ENCODE measurements around the gene WWP2. TPM values are rescaled to one million over a fixed set of nuclear protein-coding genes. Genes with fewer than 3 reads are reported as not detected.
"Not testable (repeated sequence)": the region's sequence is repeated elsewhere in the genome, so short reads cannot be mapped to it uniquely, and the experiment has no call there.

Gene WWP2
- total RNA-seq, 2 donors from 2014 or later: 19.4 to 19.5 TPM

GRCh38 chr16:69951017-69951671 is 189.0 kb downstream of the WWP2 start, which contains the start of gene CLEC18A:
TSS of gene CLEC18A (plus strand) at chr16:69951334. CDS start at chr16:69951367, 33 bp downstream.
- ATAC-seq: peak; percentile 25 to 71
- DNase-seq; intact Hi-C loops (cut with DNase I): not testable (repeated sequence)

- intact Hi-C loops (cut with DNase I); ATAC-seq; DNase-seq: not testable (repeated sequence)
These were observed 189.5 kb downstream of the WWP2 start for GRCh38 chr16:69951672-69952031.

- DNase-seq; ATAC-seq; intact Hi-C loops (cut with DNase I): not testable (repeated sequence)
These were observed 190.0 kb downstream of the WWP2 start for GRCh38 chr16:69952116-69952515.

DNA sequence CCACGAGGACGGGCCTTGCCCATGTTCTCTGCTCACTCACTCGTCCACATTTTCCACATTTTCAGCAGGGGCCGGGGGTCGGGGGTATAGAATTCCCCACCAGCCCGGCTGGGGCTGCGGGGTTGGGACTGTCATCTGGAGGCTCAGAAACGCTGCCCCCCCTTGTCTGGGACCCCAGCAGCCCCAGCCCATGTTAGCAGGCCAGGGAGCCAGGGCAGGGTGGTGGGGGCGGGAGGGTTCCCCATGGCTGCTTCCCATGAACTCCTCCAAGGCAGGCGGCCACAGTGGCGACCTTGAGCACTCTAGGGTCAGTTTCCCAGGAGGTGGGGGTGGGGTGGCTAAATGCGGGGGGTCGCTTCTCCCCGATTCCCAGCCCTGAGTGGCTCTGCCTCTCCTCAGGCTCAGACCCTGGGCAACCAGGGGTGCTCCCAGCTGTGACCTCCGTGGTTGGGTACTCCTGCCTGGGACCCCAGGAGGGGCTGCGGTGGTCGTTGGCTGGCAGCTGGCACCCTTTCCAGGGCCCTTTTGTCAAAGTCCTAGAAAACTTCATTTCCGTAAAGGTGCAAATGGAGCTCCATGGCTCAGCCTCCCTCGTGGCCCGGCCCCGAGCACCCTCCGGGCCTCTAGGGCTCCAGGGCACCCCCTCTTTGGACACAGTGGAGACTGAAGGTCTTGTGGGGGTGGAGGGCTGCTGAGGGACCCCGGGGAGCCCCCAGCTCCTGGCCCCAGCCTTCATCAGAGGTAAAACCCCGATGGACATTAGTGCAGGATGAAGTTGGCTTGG is 190.6 kb downstream of the WWP2 start:
- ATAC-seq; intact Hi-C loops (cut with DNase I); DNase-seq: not testable (repeated sequence)

GRCh38 chr16:69954241-69954640 is 192.1 kb downstream of the WWP2 start:
- intact Hi-C loops (cut with DNase I); ATAC-seq; DNase-seq: not testable (repeated sequence)

DNA sequence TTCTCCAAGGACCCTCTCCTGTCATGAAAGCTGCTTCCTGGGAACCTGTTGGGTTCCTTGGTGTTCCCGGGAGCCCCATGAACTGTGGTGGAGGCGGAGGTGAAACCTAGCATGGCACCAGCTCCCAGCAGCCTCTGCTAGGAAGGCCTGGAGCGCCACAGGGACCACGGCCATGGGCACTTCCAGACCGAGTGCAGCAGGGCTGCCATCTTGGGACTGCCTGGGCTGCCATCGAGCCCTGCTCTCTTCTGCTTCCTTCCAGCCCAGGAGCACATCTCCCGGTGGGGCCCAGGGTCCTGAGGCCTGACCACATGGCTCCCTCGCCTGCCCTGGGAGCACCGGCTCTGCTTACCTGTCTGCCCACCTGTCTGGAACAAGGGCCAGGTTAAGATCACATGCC is 201.2 kb downstream of the WWP2 start:
- ATAC-seq; DNase-seq; intact Hi-C loops (cut with DNase I): not testable (repeated sequence)

GRCh38 chr16:69964960-69965660 is 203.0 kb downstream of the WWP2 start:
- DNase-seq (peak; percentile 77), ATAC-seq (peak; percentile 76 to 96)
- intact Hi-C loops (cut with DNase I): not testable (repeated sequence)

DNA sequence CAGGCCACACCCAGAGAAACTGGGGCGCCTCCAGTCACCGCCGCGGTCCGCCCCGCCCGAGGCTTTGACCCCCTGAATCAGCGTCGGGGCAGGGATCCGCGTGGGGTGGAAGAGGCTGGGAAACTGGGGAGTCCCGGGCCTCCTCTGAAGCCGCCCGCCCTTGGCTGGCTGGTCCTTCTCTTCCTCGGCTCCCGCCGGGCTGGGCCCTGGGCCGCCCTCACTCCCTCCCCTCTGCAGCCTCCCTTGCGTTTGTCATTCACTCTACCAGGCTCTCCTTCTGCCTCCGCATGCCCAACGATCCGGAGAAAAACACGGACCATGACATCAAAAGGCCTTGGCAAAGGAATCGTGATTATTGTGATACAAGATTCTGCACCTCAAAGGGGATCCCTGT is 203.5 kb downstream of the WWP2 start:
- ATAC-seq: peak; percentile 55 to 75
- intact Hi-C loops (cut with DNase I); DNase-seq: not testable (repeated sequence)

DNA sequence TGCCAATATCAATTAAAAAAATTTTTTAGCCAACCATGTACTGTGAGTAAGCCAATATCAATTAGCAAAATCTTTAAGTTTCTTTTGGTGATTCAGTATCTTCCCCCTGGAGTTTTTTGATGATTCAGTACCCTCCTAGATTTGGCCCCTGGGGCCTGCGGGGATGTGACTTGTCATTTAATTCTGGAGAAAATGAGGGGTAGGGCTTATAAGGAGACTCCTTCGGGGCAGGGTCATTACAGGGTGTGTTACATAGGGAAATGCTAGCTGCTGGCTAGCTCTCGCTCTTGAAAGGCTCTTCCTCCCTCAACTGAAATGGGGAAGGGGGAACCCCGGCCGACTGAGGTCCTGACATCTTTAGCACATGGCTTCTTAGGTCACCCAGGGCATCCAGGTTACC is 205.6 kb downstream of the WWP2 start:
- DNase-seq; intact Hi-C loops (cut with DNase I); ATAC-seq: not testable (repeated sequence)

DNA sequence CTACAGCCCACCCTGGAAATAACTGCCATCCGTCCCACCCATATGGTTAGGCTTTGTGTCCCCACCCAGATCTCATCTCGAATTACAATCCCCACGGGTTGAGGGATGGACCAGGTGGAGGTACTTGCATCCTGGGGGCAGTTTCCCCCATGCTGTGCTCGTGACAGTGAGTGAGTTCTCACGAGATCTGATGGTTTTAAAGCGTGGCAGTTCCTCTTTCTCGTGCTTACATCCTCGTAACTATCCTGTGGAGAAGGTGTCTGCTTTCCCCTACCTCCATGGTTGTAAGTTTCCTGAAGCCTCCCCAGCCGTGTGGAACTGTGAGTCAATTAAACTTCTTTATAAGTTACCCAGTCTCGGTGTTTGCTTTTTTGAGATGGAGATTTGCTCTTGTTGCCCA is 206.0 kb downstream of the WWP2 start:
- not testable (repeated sequence) for DNase-seq, ATAC-seq

GRCh38 chr16:69969657-69970056 is 207.5 kb downstream of the WWP2 start:
- DNase-seq; intact Hi-C loops (cut with DNase I); ATAC-seq: not testable (repeated sequence)

More for the DNA sequence above, 206.0 kb downstream of the WWP2 start:
- intact Hi-C loops (cut with DNase I): not testable (repeated sequence)

DNA sequence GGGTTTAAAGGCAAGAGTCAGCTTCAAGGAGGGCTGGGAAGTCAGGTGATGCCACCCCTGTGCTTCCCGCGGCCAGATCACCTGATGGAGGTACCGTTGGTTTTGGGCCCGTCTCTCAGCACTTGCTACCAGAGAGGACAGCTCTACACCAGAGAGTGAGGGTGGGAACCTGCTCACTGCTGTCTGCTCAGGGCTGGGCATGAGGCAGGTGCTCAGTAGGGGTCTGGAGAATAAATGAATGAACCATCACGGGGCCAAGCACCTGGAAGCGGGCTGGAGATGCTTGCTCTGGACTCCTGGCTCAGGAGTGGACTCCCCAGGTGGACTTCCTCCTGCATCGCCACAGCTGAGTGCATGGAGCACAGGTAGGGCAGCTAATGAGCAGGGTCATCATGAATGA is 210.0 kb downstream of the WWP2 start:
- intact Hi-C loops (cut with DNase I); DNase-seq; ATAC-seq: not testable (repeated sequence)

DNA sequence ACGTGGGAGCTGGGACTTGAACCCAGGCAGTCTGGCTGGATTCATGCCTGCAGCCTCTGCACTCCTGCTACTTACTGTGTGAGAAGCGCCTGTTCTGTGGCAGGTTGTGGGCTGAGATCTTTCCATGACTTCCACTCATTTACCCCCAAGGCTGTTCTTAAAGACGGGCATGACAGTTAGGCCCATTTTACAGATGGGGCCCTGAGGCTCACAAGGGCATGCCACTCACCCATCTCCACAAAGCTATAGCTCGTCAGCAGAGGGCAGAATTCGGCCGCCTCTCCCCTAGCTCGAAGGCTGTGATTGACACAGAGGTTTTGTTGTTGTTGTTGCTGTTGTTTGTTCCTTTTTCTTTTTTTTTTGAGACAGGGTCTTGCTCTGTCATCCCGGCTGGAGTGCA is 210.8 kb downstream of the WWP2 start:
- intact Hi-C loops (cut with DNase I); ATAC-seq: not testable (repeated sequence)

GRCh38 chr16:69985196-69985595 is 223.1 kb downstream of the WWP2 start:
- ATAC-seq; DNase-seq; intact Hi-C loops (cut with DNase I): not testable (repeated sequence)

More for the DNA sequence above, 210.8 kb downstream of the WWP2 start:
- DNase-seq: not testable (repeated sequence)

Small RNAs within 50 kb of the gene (microRNA-seq; reads per million reads assigned to microRNA genes)
- gene MIR140: 4,761 to 7,888 reads per million in 2 donors

Other genes with a start within 250 kb of the WWP2 start
- gene NFAT5, start 196.4 kb upstream of the WWP2 start, total RNA-seq: 10 to 100 TPM; 19.7 to 23.6 TPM
- 10 to 100 TPM; 36.3 to 50.6 TPM for gene NQO1, start 35.8 kb upstream of the WWP2 start, total RNA-seq
- gene NOB1, start 7.4 kb upstream of the WWP2 start, total RNA-seq: 10 to 100 TPM; 16.5 to 22.8 TPM
- under 1 TPM; 0.21 to 0.24 TPM for gene CLEC18A, start 189.0 kb downstream of the WWP2 start, total RNA-seq